Naive thymus-derived CD8-positive, alpha-beta T cell (primary cell): ENCODE data around the gene SPR. TPM values are rescaled to one million over a fixed set of nuclear protein-coding genes. Genes with fewer than 3 reads are reported as not detected.

Experiments
- polyA plus RNA-seq, 3 donors: library from polyadenylated mRNA; unstranded; fragments of 300-500 nt; fragmentation: Illumina TruSeq; gene quantifications; one replicate each; pipeline ENCODE4 v1.2.3, GENCODE V29; 2021
- total RNA-seq, 8 experiments: library from RNA in 2 of 8; stranded (reverse) in 2 of 8; gene quantifications; one replicate each; pipeline ENCODE4 v1.2.3 and lab custom pipeline; 2021 to 2026

Gene SPR
- total and polyA plus RNA-seq, 5 experiments from 2014 or later, result 0.52 to 1.8 (median 0.63) TPM; not detected in 2

Other genes starting within 250 kb of the SPR start
- 10 to 100 TPM; 19.5 to 20.1 TPM for gene EXOC6B, start 61.4 kb upstream of the SPR start, total RNA-seq
- 1 to 10 TPM; 3.3 to 3.4 (median 3.3) TPM for gene EXOC6B, start 61.4 kb upstream of the SPR start, polyA plus RNA-seq
- not detected for gene EMX1, start 30.1 kb downstream of the SPR start, total RNA-seq
- not detected for gene EMX1, start 30.1 kb downstream of the SPR start, polyA plus RNA-seq
- gene SFXN5, start 184.3 kb downstream of the SPR start, total RNA-seq, result 10 to 100 TPM; 17.1 to 20.0 TPM
- gene SFXN5, start 184.3 kb downstream of the SPR start, polyA plus RNA-seq, result 1 to 10 TPM; 1.7 to 3.5 (median 2.6) TPM
- gene RAB11FIP5, start 225.5 kb downstream of the SPR start, total RNA-seq, result 10 to 100 TPM in 1 of 2 experiments, 1 to 10 TPM in 1; 7.4 to 11.3 TPM
- gene RAB11FIP5, start 225.5 kb downstream of the SPR start, polyA plus RNA-seq, result 1 to 10 TPM; 4.0 to 7.0 (median 4.3) TPM